AG10803 (cell line): ENCODE results near the gene CUL7.
A peak's percentile ranks its signal among the peaks of the same experiment; 100 is the strongest.
"Not testable (repeated sequence)": the region's sequence is repeated elsewhere in the genome, so short reads cannot be mapped to it uniquely, and the experiment has no call there.

ENCODE experiments used
- DNase-seq: peaks from one replicate; pipeline ENCODE4 v3.0.0; 2010; ENCODE audit warnings: low read depth
- H3K4me3 ChIP-seq: 2 replicates; pipeline ENCODE4 v1.5.1; 2011; ENCODE audit warnings: mild to moderate bottlenecking, low read length, control low read depth
- TF ChIP-seq, protein P1 (sequence below): conservative IDR thresholded peaks from 2 replicates; pipeline ENCODE4 v1.5.1; 2011; ENCODE audit warnings: mild to moderate bottlenecking, low read length, control low read depth, inconsistent platforms

Gene CUL7

GRCh38 chr6:43089467-43089866 is 35.8 kb upstream of the CUL7 start:
- TF ChIP-seq, protein P1, sequence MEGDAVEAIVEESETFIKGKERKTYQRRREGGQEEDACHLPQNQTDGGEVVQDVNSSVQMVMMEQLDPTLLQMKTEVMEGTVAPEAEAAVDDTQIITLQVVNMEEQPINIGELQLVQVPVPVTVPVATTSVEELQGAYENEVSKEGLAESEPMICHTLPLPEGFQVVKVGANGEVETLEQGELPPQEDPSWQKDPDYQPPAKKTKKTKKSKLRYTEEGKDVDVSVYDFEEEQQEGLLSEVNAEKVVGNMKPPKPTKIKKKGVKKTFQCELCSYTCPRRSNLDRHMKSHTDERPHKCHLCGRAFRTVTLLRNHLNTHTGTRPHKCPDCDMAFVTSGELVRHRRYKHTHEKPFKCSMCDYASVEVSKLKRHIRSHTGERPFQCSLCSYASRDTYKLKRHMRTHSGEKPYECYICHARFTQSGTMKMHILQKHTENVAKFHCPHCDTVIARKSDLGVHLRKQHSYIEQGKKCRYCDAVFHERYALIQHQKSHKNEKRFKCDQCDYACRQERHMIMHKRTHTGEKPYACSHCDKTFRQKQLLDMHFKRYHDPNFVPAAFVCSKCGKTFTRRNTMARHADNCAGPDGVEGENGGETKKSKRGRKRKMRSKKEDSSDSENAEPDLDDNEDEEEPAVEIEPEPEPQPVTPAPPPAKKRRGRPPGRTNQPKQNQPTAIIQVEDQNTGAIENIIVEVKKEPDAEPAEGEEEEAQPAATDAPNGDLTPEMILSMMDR: no peak
- H3K4me3 ChIP-seq: no peak overlapping the region; the same call in 1 of the 2 replicates
- no peak for DNase-seq

GRCh38 chr6:43088654-43089056 is 35.0 kb upstream of the CUL7 start:
- TF ChIP-seq, protein P1: no peak
- no peak overlapping the region for H3K4me3 ChIP-seq
- DNase-seq: peak; percentile 30

GRCh38 chr6:43086022-43086658 is 32.5 kb upstream of the CUL7 start:
- no peak for DNase-seq
- H3K4me3 ChIP-seq: no peak overlapping the region
- TF ChIP-seq, protein P1: no peak

DNA sequence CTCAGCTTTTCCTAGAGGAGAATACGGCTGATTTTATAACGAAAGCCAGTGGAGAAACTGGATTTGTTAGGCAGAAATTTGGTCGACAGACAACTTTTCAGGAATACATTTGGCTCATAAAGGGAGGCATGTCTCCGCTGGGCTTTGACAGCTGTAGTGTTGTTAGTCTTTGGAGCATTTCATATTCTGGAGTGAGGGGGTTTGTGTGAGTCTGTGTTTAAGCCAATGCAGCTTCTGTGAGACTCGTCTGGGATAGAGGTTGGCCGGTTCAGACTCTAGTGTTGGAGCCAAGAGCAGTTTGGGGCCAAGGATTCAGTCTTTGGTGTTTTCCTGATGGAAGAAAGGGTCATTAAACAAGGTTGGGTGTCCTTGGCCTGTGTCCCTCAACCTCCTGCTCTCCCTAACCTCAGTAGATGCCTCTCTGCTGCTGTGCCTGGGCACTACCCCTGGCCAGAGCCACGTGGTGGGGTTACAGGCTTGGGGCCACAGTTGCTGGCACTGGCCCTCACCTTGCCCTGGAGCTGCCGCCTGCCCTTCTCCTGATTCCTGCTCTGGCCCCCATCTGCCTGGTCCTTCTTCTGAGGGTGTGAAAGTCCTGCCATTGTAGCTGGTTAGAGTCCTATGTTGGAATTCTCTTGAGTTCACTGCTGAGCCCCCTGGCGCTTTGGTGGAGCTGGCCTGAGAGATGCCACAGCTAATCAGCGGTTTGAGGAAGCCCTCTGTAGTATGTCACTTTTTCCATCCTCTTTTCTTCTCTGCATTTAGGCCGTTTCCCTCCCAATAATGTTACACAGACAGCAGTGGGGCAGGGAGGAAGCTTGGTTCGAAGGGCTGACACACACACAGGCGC is 29.4 kb upstream of the CUL7 start:
- no peak for DNase-seq
- H3K4me3 ChIP-seq: no peak overlapping the region
- TF ChIP-seq, protein P1: no peak

DNA sequence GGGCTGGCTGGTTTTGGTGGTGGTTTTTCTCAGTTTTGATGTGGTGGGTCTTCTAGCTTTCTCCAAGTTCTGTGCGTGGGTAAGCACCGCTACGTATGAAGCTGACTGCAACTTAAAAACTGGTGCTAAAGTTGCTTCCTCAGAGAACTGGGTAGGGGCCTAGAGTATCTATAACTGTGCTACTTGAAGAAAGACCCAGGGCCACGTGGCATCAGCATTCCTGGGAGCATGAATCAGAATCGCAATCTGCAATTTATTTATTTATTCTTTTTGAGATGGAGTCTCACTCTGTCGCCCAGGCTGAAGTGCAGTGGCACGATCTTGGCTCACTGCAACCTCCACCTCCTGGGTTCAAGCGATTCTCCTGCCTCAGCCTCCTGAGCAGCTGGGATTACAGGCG is 28.3 kb upstream of the CUL7 start:
- not testable (repeated sequence) for H3K4me3 ChIP-seq
- DNase-seq: peak; percentile 40

DNA sequence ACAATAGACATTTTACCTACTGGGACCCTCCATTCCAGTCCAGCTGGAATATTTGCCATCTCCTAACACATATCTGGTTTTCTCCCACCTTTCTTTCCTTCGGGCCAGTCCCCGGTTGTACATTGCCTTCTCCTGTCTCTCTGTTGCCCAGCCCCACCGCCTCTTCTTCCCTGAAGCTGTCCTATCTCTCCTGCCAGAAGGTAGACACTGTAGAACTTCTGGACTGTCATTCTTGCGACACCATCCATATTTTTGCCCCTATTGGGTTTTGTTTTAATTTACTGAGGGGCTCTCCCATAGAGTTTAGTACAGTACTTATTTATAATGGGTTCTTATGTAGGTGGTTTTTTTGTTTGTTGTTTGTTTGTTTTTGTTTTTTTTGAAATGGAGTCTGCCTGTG is 27.4 kb upstream of the CUL7 start:
- TF ChIP-seq, protein P1: no peak
- no peak for DNase-seq
- H3K4me3 ChIP-seq: no peak overlapping the region

DNA sequence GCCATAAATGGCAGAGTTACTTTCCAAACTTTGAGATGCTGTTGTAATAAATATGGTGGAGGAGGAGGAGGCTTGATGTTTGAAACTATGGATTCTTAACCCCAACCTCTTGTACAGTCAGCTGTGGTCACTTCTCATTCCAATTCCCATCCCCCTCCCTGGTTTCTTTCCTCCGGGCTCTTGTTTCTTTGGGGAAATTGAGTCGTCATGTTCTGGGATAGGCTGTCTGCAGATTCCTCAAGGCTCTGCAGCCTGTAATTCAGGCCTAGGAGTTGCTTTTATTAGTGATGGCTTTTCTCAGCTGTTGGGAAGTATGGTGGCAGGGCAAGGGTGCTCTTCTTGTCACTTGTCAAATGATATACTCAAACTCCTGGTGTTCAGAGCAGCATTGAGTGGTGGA is 25.0 kb upstream of the CUL7 start:
- TF ChIP-seq, protein P1: no peak
- DNase-seq: peak; percentile 90
- H3K4me3 ChIP-seq: peak overlapping the region; percentile 87
